Endodermal cell (in vitro differentiated cells): ENCODE results near the gene IP6K3. TPM values are rescaled to one million over a fixed set of nuclear protein-coding genes. Genes with fewer than 3 reads are reported as not detected.

ENCODE experiments used
- DNase-seq: peaks from one replicate; pipeline ENCODE4 v3.0.0-alpha.2; 2017
- H3K27ac ChIP-seq: 2 replicates; pipeline ENCODE4 v1.5.1; 2013; ENCODE audit warnings: mild to moderate bottlenecking, low read depth, low read length, moderate library complexity
- H3K27me3 ChIP-seq: 2 replicates; pipeline ENCODE4 v1.6.1; 2013; ENCODE audit warnings: mild to moderate bottlenecking, low read length, moderate library complexity; ENCODE audit not compliant: insufficient read depth, control insufficient read depth, poor library complexity, severe bottlenecking
- H3K36me3 ChIP-seq: 2 replicates; pipeline ENCODE4 v1.7.0; 2013; ENCODE audit warnings: mild to moderate bottlenecking, low read length, moderate library complexity; ENCODE audit not compliant: control insufficient read depth, insufficient read depth
- H3K4me1 ChIP-seq: one replicate; pipeline ENCODE4 v1.7.0; 2013; ENCODE audit warnings: low read length; ENCODE audit not compliant: control insufficient read depth, insufficient read depth
- H3K4me3 ChIP-seq: 2 replicates; pipeline ENCODE4 v1.5.1; 2013; ENCODE audit warnings: mild to moderate bottlenecking, low read length, moderate library complexity
- H3K9ac ChIP-seq: 2 replicates; pipeline ENCODE4 v1.6.1; 2013; ENCODE audit warnings: mild to moderate bottlenecking, low read length, moderate library complexity; ENCODE audit not compliant: poor library complexity, severe bottlenecking; ENCODE audit errors: extremely low read depth
- H3K9me3 ChIP-seq: 2 replicates; pipeline ENCODE4 v1.6.1; 2013; ENCODE audit warnings: mild to moderate bottlenecking, low read length, moderate library complexity; ENCODE audit not compliant: control insufficient read depth
- H3K27ac Mint-ChIP-seq: 2 replicates; pipeline ENCODE4 v1.8.0; 2020; ENCODE audit warnings: mixed read lengths
- H3K27me3 Mint-ChIP-seq: 2 replicates; pipeline ENCODE4 v1.8.0; 2021; ENCODE audit warnings: mild to moderate bottlenecking, mixed read lengths; ENCODE audit not compliant: insufficient read depth
- H3K36me3 Mint-ChIP-seq: 2 replicates; pipeline ENCODE4 v1.8.0; 2020; ENCODE audit warnings: low read depth, mixed read lengths
- H3K4me1 Mint-ChIP-seq: 2 replicates; pipeline ENCODE4 v1.8.0; 2020; ENCODE audit warnings: mixed read lengths
- H3K4me3 Mint-ChIP-seq: 2 replicates; pipeline ENCODE4 v1.8.0; 2020; ENCODE audit warnings: mild to moderate bottlenecking, moderate library complexity, mixed read lengths
- H3K9me3 Mint-ChIP-seq: 2 replicates; pipeline ENCODE4 v1.8.0; 2020; ENCODE audit warnings: mild to moderate bottlenecking, mixed read lengths
- CTCF ChIP-seq: fragments of 200-600 bp; sonication (generic); conservative IDR thresholded peaks from 2 replicates; pipeline ENCODE4 v1.5.0; 2021; ENCODE audit warnings: antibody characterized with exemption, mild to moderate bottlenecking
- WGBS, 2 experiments: methylation state at CpG; one replicate each; pipeline versions ENCODE4 v1.1.5 to v1.1.7; 2013; ENCODE audit warnings: missing lambda C conversion rate in 2 of 2, mixed read lengths in 1 of 2; ENCODE audit not compliant: insufficient coverage in 1 of 2, insufficient read length in 1 of 2; 5-methylcytosine and 5-hydroxymethylcytosine counted together
- total RNA-seq, 2 donors: library from RNA; stranded (reverse); fragmentation: NEBNext Ultra II Directional in 1 of 2; extraction: Animal tissue kit (Norgen Biotek cat#: 25700) in 1 of 2; gene quantifications; 2 replicates in 1 of 2; 3 replicates in 1 of 2; pipeline ENCODE4 v1.2.1, GENCODE V29; 2021

The IP6K3 gene
- total RNA-seq, 2 donors from 2014 or later = not detected

GRCh38 chr6:33751771-33752645 lies 5.3 kb upstream of the IP6K3 start:
- 89 to 91% methylated on average over 7 to 15 of the region's 15 CpGs for WGBS, 2 experiments
- Mint-ChIP-seq H3K9me3 (no peaks in the 10 kb centered on the region), H3K4me1 (peaks cover 37% of the 10 kb centered on the region), H3K4me3 (no peak overlapping the region), H3K36me3 (no peaks in the 10 kb centered on the region), H3K27ac (no peak overlapping the region), H3K27me3 (peaks cover 8% of the 10 kb centered on the region)
- no peak overlapping the region for H3K4me3 ChIP-seq
- peak overlapping the region; percentile 55 for H3K27ac ChIP-seq
- no peaks in the 10 kb centered on the region for H3K9me3 ChIP-seq
- no peaks in the 10 kb centered on the region for H3K36me3 ChIP-seq
- no peak for DNase-seq
- peaks cover 26% of the 10 kb centered on the region for H3K4me1 ChIP-seq
- H3K9ac ChIP-seq = no peak overlapping the region
- H3K27me3 ChIP-seq = no peaks in the 10 kb centered on the region
- no peak for TF ChIP-seq CTCF

- 91 to 92% methylated on average over 7 to 11 of the region's 11 CpGs for WGBS, 2 experiments
Measured at GRCh38 chr6:33750244-33750991, 3.7 kb upstream of the IP6K3 start.

GRCh38 chr6:33749401-33749800 lies 2.7 kb upstream of the IP6K3 start:
- no peak for DNase-seq
- H3K4me1 ChIP-seq = peaks cover 26% of the 10 kb centered on the region
- H3K4me1 Mint-ChIP-seq = peaks cover 42% of the 10 kb centered on the region

More at GRCh38 chr6:33750244-33750991, 3.7 kb upstream of the IP6K3 start:
- H3K9me3 ChIP-seq = no peaks in the 10 kb centered on the region
- Mint-ChIP-seq H3K27me3 (peaks cover 8% of the 10 kb centered on the region), H3K4me1 (peaks cover 42% of the 10 kb centered on the region), H3K27ac (no peak overlapping the region), H3K9me3 (no peaks in the 10 kb centered on the region), H3K36me3 (no peaks in the 10 kb centered on the region), H3K4me3 (no peak overlapping the region)
- peaks cover 26% of the 10 kb centered on the region for H3K4me1 ChIP-seq
- DNase-seq = no peak
- no peak overlapping the region for H3K9ac ChIP-seq
- H3K27me3 ChIP-seq = no peaks in the 10 kb centered on the region
- no peak for TF ChIP-seq CTCF
- H3K27ac ChIP-seq = no peak overlapping the region
- no peaks in the 10 kb centered on the region for H3K36me3 ChIP-seq
- no peak overlapping the region for H3K4me3 ChIP-seq

More at GRCh38 chr6:33749401-33749800, 2.7 kb upstream of the IP6K3 start:
- Mint-ChIP-seq H3K4me3 (no peak overlapping the region), H3K9me3 (no peaks in the 10 kb centered on the region), H3K27me3 (peaks cover 8% of the 10 kb centered on the region), H3K27ac (no peak overlapping the region), H3K36me3 (no peaks in the 10 kb centered on the region)
- no peak overlapping the region for H3K4me3 ChIP-seq
- H3K27me3 ChIP-seq = no peaks in the 10 kb centered on the region
- no peak overlapping the region for H3K9ac ChIP-seq
- H3K27ac ChIP-seq = no peak overlapping the region
- H3K9me3 ChIP-seq = no peaks in the 10 kb centered on the region
- WGBS, 2 experiments = 70 to 81% methylated on average over 2 to 7 of the region's 7 CpGs
- no peak for TF ChIP-seq CTCF
- no peaks in the 10 kb centered on the region for H3K36me3 ChIP-seq
